ENCODE results near the gene CLEC16A.
"Not testable (repeated sequence)": the region's sequence is repeated elsewhere in the genome, so short reads cannot be mapped to it uniquely, and the experiment has no call there.

CLEC16A gene

GRCh38 chr16:10944249-10945064 lies at the start of gene CLEC16A:
CLEC16A (plus strand) TSS chr16:10944564; CDS start chr16:10944718, 154 bp downstream.
- DNase-seq: peak; percentile 90 to 98

- no peak for DNase-seq
These were observed 49.1 kb upstream of the CLEC16A start for GRCh38 chr16:10895053-10895946.

- no peak for DNase-seq
These were observed 48.2 kb upstream of the CLEC16A start for GRCh38 chr16:10896165-10896564.

DNA sequence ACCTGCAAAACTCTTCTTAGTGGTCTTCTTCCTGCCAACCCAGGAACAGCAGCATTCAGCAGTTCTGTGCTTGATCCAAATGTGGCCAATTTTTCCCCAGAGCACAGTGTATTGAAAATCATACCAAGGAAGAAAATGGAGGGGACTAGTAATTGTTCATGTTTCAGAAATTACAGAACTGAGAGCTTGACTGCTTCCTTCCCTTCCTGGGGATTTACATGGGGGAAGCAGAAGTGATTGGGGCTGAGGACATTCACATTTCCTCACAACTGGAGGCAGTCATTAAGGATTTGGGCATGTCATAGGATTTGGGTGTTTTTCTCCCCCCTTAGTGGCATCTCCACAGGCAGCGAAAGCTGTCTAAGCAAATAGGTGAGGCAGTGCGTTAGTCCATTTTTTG lies 47.6 kb upstream of the CLEC16A start:
- no peak for DNase-seq

DNA sequence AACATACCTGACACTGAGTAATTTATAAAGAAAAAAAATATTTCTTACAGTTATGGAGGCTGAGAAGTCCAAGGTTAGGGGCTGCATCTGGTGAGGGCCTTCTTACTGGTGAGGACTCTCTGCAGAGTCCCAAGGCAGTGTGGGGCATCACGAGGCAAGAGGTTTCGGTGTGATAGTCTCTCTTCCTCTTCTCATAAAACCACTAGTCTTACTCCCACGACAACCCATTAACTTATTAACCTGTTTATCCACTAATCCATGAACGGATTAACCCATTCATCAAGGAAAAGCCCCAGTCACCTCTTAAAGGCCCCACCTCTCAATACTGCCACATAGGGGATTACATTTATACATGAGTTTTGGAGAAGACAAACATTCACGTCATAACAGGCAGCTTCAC lies 47.2 kb upstream of the CLEC16A start:
- DNase-seq: peak; percentile 5 to 42

DNA sequence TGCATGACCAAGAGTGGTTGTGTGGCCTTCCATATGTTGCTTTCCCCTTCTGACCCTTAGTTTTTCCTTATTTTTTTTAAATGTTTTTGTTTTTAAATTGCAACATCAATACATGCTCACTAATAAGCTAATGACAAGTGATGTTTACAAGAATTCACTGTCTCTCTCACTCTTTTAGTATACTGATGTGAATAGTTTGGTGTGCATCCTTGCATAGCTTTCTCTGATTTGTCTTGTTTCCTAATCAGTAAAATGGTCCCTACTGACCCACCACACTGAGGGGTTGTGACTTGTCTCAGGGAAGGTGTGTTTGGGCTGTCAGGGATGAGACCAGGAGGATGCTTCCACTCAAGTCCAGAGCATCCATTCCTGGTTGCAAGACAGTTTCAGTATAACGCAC lies 41.4 kb upstream of the CLEC16A start:
- DNase-seq: no peak

- no peak for DNase-seq
These were observed 37.9 kb upstream of the CLEC16A start for GRCh38 chr16:10906482-10906881.

GRCh38 chr16:10906914-10907756 lies 37.2 kb upstream of the CLEC16A start:
- DNase-seq: no peak

DNA sequence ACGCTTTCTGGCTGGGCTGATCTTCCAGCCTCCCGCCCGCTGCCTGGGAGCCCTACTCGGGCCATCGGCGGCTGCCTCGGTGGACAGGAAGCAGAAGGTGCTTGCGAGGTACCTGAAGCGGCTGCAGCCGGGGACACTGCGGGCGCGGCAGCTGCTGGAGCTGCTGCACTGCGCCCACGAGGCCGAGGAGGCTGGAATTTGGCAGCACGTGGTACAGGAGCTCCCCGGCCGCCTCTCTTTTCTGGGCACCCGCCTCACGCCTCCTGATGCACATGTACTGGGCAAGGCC lies 36.7 kb upstream of the CLEC16A start:
- no peak for DNase-seq

- no peak for DNase-seq
These were observed 33.1 kb upstream of the CLEC16A start for GRCh38 chr16:10911267-10911666.

GRCh38 chr16:10916534-10916933 lies 27.8 kb upstream of the CLEC16A start:
- no peak for DNase-seq

GRCh38 chr16:10918294-10919002 lies 25.9 kb upstream of the CLEC16A start:
- DNase-seq: peak; percentile 84 to 95

DNA sequence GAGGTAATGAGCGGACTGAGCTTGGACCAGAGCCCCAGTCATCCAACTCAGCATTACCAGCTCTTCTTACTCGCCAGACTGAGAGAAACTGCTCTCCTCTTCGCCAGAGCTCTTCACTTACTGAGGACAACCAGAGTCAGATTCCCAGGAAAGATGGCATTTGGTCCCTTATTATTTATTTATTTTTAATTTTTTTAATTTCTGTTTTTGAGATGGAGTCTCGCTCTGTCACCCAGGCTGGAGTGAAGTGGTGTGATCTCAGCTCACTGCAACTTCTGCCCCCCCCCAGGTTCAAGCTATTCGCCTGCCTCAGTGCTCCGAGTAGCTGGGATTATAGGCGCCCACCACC lies 25.4 kb upstream of the CLEC16A start:
- no peak for DNase-seq

DNA sequence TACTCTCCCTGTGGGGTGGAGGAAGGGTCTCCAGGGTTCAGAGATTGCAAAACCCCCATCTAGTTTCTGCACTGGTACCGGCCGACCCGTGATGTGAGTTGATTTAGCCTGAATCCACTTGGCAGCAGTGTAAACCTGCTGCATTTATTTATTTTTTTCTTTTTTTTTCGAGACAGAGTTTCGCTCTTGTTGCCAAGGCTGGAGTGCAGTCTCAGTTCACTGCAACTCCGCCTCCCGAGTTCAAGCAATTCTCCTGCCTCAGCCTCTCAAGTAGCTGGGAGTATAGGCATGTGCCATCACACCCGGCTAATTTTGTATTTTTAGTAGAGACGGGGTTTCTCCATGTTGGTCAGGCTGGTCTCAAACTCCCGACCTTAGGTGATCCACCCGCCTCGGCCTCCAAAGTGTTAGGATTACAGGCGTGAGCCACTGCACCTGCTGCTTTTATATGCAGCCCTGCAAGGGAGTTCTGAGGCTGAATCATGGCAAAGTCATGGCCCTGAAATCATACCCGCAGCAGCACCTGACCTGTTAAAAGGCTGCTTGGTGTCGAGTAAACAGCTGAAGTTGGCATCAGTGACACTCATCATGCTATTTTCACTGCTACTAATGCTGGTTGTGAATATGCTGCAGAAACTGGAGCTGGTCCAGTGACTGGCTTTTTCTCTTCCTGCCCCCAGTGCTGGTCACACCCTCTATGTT lies 23.5 kb upstream of the CLEC16A start:
- DNase-seq: no peak

- no peak for DNase-seq
These were observed 22.6 kb upstream of the CLEC16A start for GRCh38 chr16:10921536-10922327.

- no peak for DNase-seq
These were observed 21.8 kb upstream of the CLEC16A start for GRCh38 chr16:10922328-10923145.

DNA sequence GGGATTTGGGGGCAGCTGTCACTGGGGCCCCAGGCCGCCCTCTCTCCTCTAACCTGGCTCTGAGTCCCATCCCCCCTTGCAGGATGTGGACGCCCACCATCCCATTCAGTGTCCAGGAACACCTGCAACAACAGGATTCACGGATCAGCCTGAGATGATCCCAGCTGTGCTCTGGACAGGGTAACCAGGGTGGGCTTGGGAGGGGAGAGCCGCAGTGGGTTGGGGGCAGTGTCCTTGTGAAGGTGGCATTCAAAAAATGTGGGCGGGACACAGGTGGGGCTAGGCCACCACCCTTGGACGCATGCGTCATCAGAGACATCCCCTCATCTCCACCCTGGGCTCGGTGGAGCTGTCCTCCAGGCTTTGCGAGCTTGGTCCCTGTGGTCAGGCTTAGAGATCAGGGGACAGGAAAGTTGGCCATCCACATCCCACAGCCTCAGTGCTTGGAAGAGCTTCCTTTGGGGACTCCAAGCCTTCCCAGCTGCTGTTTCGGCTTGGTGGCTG lies 21.2 kb upstream of the CLEC16A start:
- DNase-seq: no peak

DNA sequence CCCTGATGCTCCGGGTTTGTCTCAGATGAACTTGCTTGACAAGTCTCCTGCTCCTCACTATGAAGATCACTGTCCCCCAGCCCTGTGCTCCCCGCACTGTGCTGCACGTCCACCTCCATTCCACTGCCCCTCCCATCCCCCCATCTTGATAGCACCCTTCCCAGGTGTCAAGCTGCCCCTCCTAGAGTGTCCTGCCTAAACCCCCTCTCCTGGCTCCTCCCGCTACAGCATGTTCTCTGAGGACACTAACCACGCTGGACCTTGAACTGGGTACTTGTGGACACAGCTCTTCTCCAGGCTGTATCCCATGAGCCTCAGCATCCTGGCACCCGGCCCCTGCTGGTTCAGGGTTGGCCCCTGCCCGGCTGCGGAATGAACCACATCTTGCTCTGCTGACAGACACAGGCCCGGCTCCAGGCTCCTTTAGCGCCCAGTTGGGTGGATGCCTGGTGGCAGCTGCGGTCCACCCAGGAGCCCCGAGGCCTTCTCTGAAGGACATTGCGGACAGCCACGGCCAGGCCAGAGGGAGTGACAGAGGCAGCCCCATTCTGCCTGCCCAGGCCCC lies 20.6 kb upstream of the CLEC16A start:
- no peak for DNase-seq

GRCh38 chr16:10925285-10925684 lies 19.1 kb upstream of the CLEC16A start:
- not testable (repeated sequence) for DNase-seq

GRCh38 chr16:10926094-10926493 lies 18.3 kb upstream of the CLEC16A start:
- DNase-seq: no peak
